ENCODE data around the gene PKNOX1. TPM values are rescaled to one million over a fixed set of nuclear protein-coding genes. Genes with fewer than 3 reads are reported as not detected.
"Not testable (repeated sequence)": the region's sequence is repeated elsewhere in the genome, so short reads cannot be mapped to it uniquely, and the experiment has no call there.

PKNOX1 gene
- total and polyA plus RNA-seq, 7 experiments from 2014 or later: 14.7 to 24.7 (median 19.4) TPM

GRCh38 chr21:42991992-42992740 lies 17.8 kb downstream of the PKNOX1 start:
- ATAC-seq (no peak), DNase-seq (no peak)
- Mint-ChIP-seq H3K27me3 (no peaks in the 10 kb centered on the region), H3K27ac (peak overlapping the region in 2 of 9 donors; percentile 15 to 22), H3K36me3 (peaks cover 0 to 3% (median 0%) of the 10 kb centered on the region in 5 donors), H3K4me1 (peaks cover 0 to 17% (median 7%) of the 10 kb centered on the region in 7 donors), H3K4me3 (no peak overlapping the region), H3K9me3 (no peaks in the 10 kb centered on the region)
- intact Hi-C loops (cut with micrococcal nuclease): no loop called here
- Histone ChIP-seq H3K27ac (ENCODE audit: low read depth, low read length) (no peak overlapping the region), H3K36me3 (ENCODE audit: control insufficient read depth in 2 of 3, insufficient read depth in 3 of 3, low read length in 3 of 3) (no peaks in the 10 kb centered on the region), H3K4me3 (ENCODE audit: low read length) (no peak overlapping the region), H3K9me3 (ENCODE audit: control insufficient read depth in 2 of 3, low read length in 3 of 3) (no peaks in the 10 kb centered on the region), H3K27me3 (ENCODE audit: control insufficient read depth in 2 of 2, insufficient read depth in 2 of 2, low read length in 2 of 2) (no peaks in the 10 kb centered on the region), H3K4me1 (ENCODE audit: control insufficient read depth in 2 of 2, insufficient read depth in 2 of 2, low read length in 2 of 2) (no peaks in the 10 kb centered on the region)
- ChIA-PET POLR2A (no interaction called here), CTCF (no interaction called here)

GRCh38 chr21:42993051-42993712 lies 18.8 kb downstream of the PKNOX1 start:
- H3K4me1 ChIP-seq (ENCODE audit: control insufficient read depth in 2 of 2, insufficient read depth in 2 of 2, low read length in 2 of 2): no peaks in the 10 kb centered on the region
- Mint-ChIP-seq H3K4me1 (peaks cover 0 to 17% (median 9%) of the 10 kb centered on the region in 7 donors), H3K27ac (no peak overlapping the region), H3K36me3 (peaks cover 5 to 12% (median 6%) of the 10 kb centered on the region in 5 donors), H3K27me3 (no peaks in the 10 kb centered on the region), H3K9me3 (peaks cover 0 to 10% (median 3%) of the 10 kb centered on the region in 11 donors), H3K4me3 (no peak overlapping the region)
- ChIA-PET POLR2A (no interaction called here), CTCF (no interaction called here)
- H3K27ac ChIP-seq (ENCODE audit: low read depth, low read length): no peak overlapping the region
- H3K27me3 ChIP-seq (ENCODE audit: control insufficient read depth in 2 of 2, insufficient read depth in 2 of 2, low read length in 2 of 2): no peaks in the 10 kb centered on the region
- intact Hi-C loops (cut with micrococcal nuclease): no loop called here
- DNase-seq (no peak), ATAC-seq (no peak)
- no peak overlapping the region for H3K4me3 ChIP-seq (ENCODE audit: low read length)
- no peaks in the 10 kb centered on the region for H3K36me3 ChIP-seq (ENCODE audit: control insufficient read depth in 2 of 3, insufficient read depth in 3 of 3, low read length in 3 of 3)
- no peaks in the 10 kb centered on the region for H3K9me3 ChIP-seq (ENCODE audit: control insufficient read depth in 2 of 3, low read length in 3 of 3)

- no peak for DNase-seq
- H3K27me3 ChIP-seq (ENCODE audit: control insufficient read depth in 2 of 2, insufficient read depth in 2 of 2, low read length in 2 of 2): no peaks in the 10 kb centered on the region
- Mint-ChIP-seq H3K27me3 (no peaks in the 10 kb centered on the region), H3K36me3 (peaks cover 13 to 36% (median 21%) of the 10 kb centered on the region in 5 donors), H3K4me1 (peaks cover 0 to 14% (median 5%) of the 10 kb centered on the region in 7 donors), H3K27ac (no peak overlapping the region), H3K9me3 (peaks cover 0 to 28% (median 10%) of the 10 kb centered on the region in 11 donors), H3K4me3 (no peak overlapping the region)
- POLR2A ChIA-PET: interaction anchor here (1.0 kb wide), 1 partner anchor 24 kb away, joined by 3 read pairs; no protein-coding TSS in a partner anchor
- no peak overlapping the region for H3K4me3 ChIP-seq (ENCODE audit: low read length)
- H3K27ac ChIP-seq (ENCODE audit: low read depth, low read length): no peak overlapping the region
- peaks cover 0 to 9% (median 0%) of the 10 kb centered on the region in 3 experiments for H3K9me3 ChIP-seq (ENCODE audit: control insufficient read depth in 2 of 3, low read length in 3 of 3)
- CTCF ChIA-PET: no interaction called here
- H3K36me3 ChIP-seq (ENCODE audit: control insufficient read depth in 2 of 3, insufficient read depth in 3 of 3, low read length in 3 of 3): no peaks in the 10 kb centered on the region
- H3K4me1 ChIP-seq (ENCODE audit: control insufficient read depth in 2 of 2, insufficient read depth in 2 of 2, low read length in 2 of 2): no peaks in the 10 kb centered on the region
- no peak for ATAC-seq
- intact Hi-C loops (cut with micrococcal nuclease): no loop called here
These were observed 22.7 kb downstream of the PKNOX1 start for GRCh38 chr21:42997053-42997452.

GRCh38 chr21:42997983-42998382 lies 23.6 kb downstream of the PKNOX1 start:
- H3K27ac ChIP-seq (ENCODE audit: low read depth, low read length); DNase-seq; H3K27me3 ChIP-seq (ENCODE audit: control insufficient read depth in 2 of 2, insufficient read depth in 2 of 2, low read length in 2 of 2); H3K27me3 Mint-ChIP-seq; H3K27ac Mint-ChIP-seq; H3K4me3 ChIP-seq (ENCODE audit: low read length); POLR2A ChIA-PET; intact Hi-C loops (cut with micrococcal nuclease); CTCF ChIA-PET; H3K4me1 ChIP-seq (ENCODE audit: control insufficient read depth in 2 of 2, insufficient read depth in 2 of 2, low read length in 2 of 2); H3K4me3 Mint-ChIP-seq; H3K36me3 ChIP-seq (ENCODE audit: control insufficient read depth in 2 of 3, insufficient read depth in 3 of 3, low read length in 3 of 3); ATAC-seq; H3K9me3 ChIP-seq (ENCODE audit: control insufficient read depth in 2 of 3, low read length in 3 of 3): not testable (repeated sequence)
- Mint-ChIP-seq H3K36me3 (peaks cover 13 to 36% (median 23%) of the 10 kb centered on the region in 5 donors), H3K9me3 (peaks cover 0 to 28% (median 10%) of the 10 kb centered on the region in 11 donors), H3K4me1 (peaks cover 0 to 14% (median 5%) of the 10 kb centered on the region in 7 donors)

GRCh38 chr21:42999152-42999551 lies 24.8 kb downstream of the PKNOX1 start:
- H3K27ac Mint-ChIP-seq; H3K4me3 ChIP-seq (ENCODE audit: low read length); DNase-seq; H3K27me3 ChIP-seq (ENCODE audit: control insufficient read depth in 2 of 2, insufficient read depth in 2 of 2, low read length in 2 of 2); H3K27me3 Mint-ChIP-seq; H3K36me3 ChIP-seq (ENCODE audit: control insufficient read depth in 2 of 3, insufficient read depth in 3 of 3, low read length in 3 of 3); ATAC-seq; CTCF ChIA-PET; H3K4me1 ChIP-seq (ENCODE audit: control insufficient read depth in 2 of 2, insufficient read depth in 2 of 2, low read length in 2 of 2); H3K4me3 Mint-ChIP-seq; H3K27ac ChIP-seq (ENCODE audit: low read depth, low read length); POLR2A ChIA-PET; H3K9me3 ChIP-seq (ENCODE audit: control insufficient read depth in 2 of 3, low read length in 3 of 3); intact Hi-C loops (cut with micrococcal nuclease): not testable (repeated sequence)
- Mint-ChIP-seq H3K9me3 (peaks cover 0 to 28% (median 10%) of the 10 kb centered on the region in 11 donors), H3K4me1 (peaks cover 0 to 14% (median 5%) of the 10 kb centered on the region in 7 donors), H3K36me3 (peaks cover 13 to 39% (median 29%) of the 10 kb centered on the region in 5 donors)

GRCh38 chr21:43000041-43000440 lies 25.7 kb downstream of the PKNOX1 start:
- CTCF ChIA-PET; H3K9me3 ChIP-seq (ENCODE audit: control insufficient read depth in 2 of 3, low read length in 3 of 3); ATAC-seq; H3K27ac Mint-ChIP-seq; POLR2A ChIA-PET; H3K27ac ChIP-seq (ENCODE audit: low read depth, low read length); DNase-seq; H3K27me3 ChIP-seq (ENCODE audit: control insufficient read depth in 2 of 2, insufficient read depth in 2 of 2, low read length in 2 of 2); H3K36me3 ChIP-seq (ENCODE audit: control insufficient read depth in 2 of 3, insufficient read depth in 3 of 3, low read length in 3 of 3); H3K4me1 ChIP-seq (ENCODE audit: control insufficient read depth in 2 of 2, insufficient read depth in 2 of 2, low read length in 2 of 2); H3K4me3 ChIP-seq (ENCODE audit: low read length); H3K4me3 Mint-ChIP-seq; intact Hi-C loops (cut with micrococcal nuclease); H3K27me3 Mint-ChIP-seq: not testable (repeated sequence)
- Mint-ChIP-seq H3K9me3 (peaks cover 0 to 28% (median 10%) of the 10 kb centered on the region in 11 donors), H3K4me1 (peaks cover 0 to 14% (median 5%) of the 10 kb centered on the region in 7 donors), H3K36me3 (peaks cover 16 to 41% (median 38%) of the 10 kb centered on the region in 5 donors)
